HepG2 (cell line): Measurements from ENCODE around the gene MYO18A. TPM values are rescaled to one million over a fixed set of nuclear protein-coding genes. Genes with fewer than 3 reads are reported as not detected.

Source experiments
- FOSL1 ChIP-seq: sonication (generic); formaldehyde crosslinking; IDR thresholded peaks from 2 replicates; pipeline ENCODE4 v1.9.0; 2021; ENCODE audit warnings: missing genetic modification reagents, borderline replicate concordance
- FOXA3 ChIP-seq: IDR thresholded peaks from 2 replicates; pipeline ENCODE4 v1.6.1; 2016; ENCODE audit warnings: missing genetic modification reagents, missing compliant biosample characterization
- FOXJ3 ChIP-seq: sonication (generic); formaldehyde crosslinking; IDR thresholded peaks from 2 replicates; pipeline ENCODE4 v1.4.0; 2020; ENCODE audit warnings: missing genetic modification reagents, mild to moderate bottlenecking, borderline replicate concordance
- HIC2 ChIP-seq: sonication (generic); formaldehyde crosslinking; IDR thresholded peaks from 2 replicates; pipeline ENCODE4 v1.9.0; 2022; ENCODE audit warnings: low read depth, missing genetic modification reagents
- MAFK ChIP-seq, 2 experiments: IDR thresholded peaks in 1 of 2; conservative IDR thresholded peaks in 1 of 2; 2 replicates each; pipeline ENCODE4 v1.6.1; 2011; ENCODE audit warnings: improper control_type of control experiment in 2 of 2, low read length in 2 of 2
- MED1 ChIP-seq: sonication (generic); formaldehyde crosslinking; IDR thresholded peaks from 2 replicates; pipeline ENCODE4 v1.4.0; 2020; ENCODE audit warnings: missing genetic modification reagents
- PAF1 ChIP-seq: IDR thresholded peaks from 2 replicates; pipeline ENCODE4 v1.6.1; 2016; ENCODE audit warnings: missing genetic modification reagents, missing compliant biosample characterization
- PCBP1 ChIP-seq: fragments of 200-400 bp; formaldehyde crosslinking; IDR thresholded peaks from 2 replicates; pipeline ENCODE4 v1.6.1; 2017; ENCODE audit warnings: mild to moderate bottlenecking, low read depth, low read length, borderline replicate concordance
- PHF21A ChIP-seq: sonication (generic); formaldehyde crosslinking; IDR thresholded peaks from 2 replicates; pipeline ENCODE4 v1.5.0; 2020; ENCODE audit warnings: mild to moderate bottlenecking, missing genetic modification reagents
- PHF8 ChIP-seq: sonication (generic); formaldehyde crosslinking; IDR thresholded peaks from 2 replicates; pipeline ENCODE4 v1.5.0; 2020; ENCODE audit warnings: missing genetic modification reagents
- PRPF4 ChIP-seq: fragments of 200-400 bp; formaldehyde crosslinking; IDR thresholded peaks from 2 replicates; pipeline ENCODE4 v1.6.1; 2016; ENCODE audit warnings: low read length, low read depth; ENCODE audit not compliant: poor library complexity, severe bottlenecking
- RARA ChIP-seq: IDR thresholded peaks from 2 replicates; pipeline ENCODE4 v1.6.1; 2016; ENCODE audit warnings: missing genetic modification reagents, missing compliant biosample characterization
- ZHX2 ChIP-seq, 2 experiments: sonication (generic) in 1 of 2; formaldehyde crosslinking in 1 of 2; IDR thresholded peaks; 2 replicates each; pipeline versions ENCODE4 v1.6.1 to v1.9.0; 2014 to 2022; ENCODE audit warnings: antibody characterized with exemption in 1 of 2, borderline replicate concordance in 1 of 2, inconsistent platforms in 1 of 2, low read depth in 1 of 2, missing genetic modification reagents in 1 of 2
- ZNF7 ChIP-seq: IDR thresholded peaks from 2 replicates; pipeline ENCODE4 v1.6.1; 2016; ENCODE audit warnings: missing biosample characterization, missing genetic modification reagents
- polyA plus RNA-seq, 8 experiments: library from polyadenylated mRNA; depleted of rRNA in 3 of 8; stranded (reverse) in 7 of 8; unstranded in 1 of 8; fragments of >200 nt; fragmentation: Illumina TruSeq in 4 of 8; extraction: Trizol in 4 of 8; gene quantifications; 2 replicates each; pipeline versions ENCODE4 v1.2.1 to v1.2.3, GENCODE V29; 2011 to 2016; ENCODE audit warnings: low read depth in 4 of 8, missing spikeins in 1 of 8, mixed read lengths in 1 of 8; ENCODE audit not compliant: insufficient read depth in 1 of 8
- total RNA-seq, 5 experiments: library from RNA; depleted of rRNA; stranded (reverse); fragments of >200 nt; fragmentation: Illumina TruSeq; extraction: Trizol; gene quantifications; 2 replicates each; pipeline ENCODE4 v1.2.3, GENCODE V29; 2016; ENCODE audit warnings: low read depth in 1 of 5
- TF ChIP-seq, protein P1 (sequence below): sonication (generic); formaldehyde crosslinking; IDR thresholded peaks from 2 replicates; pipeline ENCODE4 v1.5.1; 2020; ENCODE audit warnings: mild to moderate bottlenecking, missing genetic modification reagents, borderline replicate concordance

Gene MYO18A
- total and polyA plus RNA-seq, 2 of the 13 experiments (the other 11 are each of a cell fraction or from before 2014, with no cell fraction given) = 16.8 to 24.8 TPM

- peak; percentile 58 for TF ChIP-seq RARA (CRISPR knock-in tag)
- TF ChIP-seq HIC2 = no peak
- TF ChIP-seq, protein P1, sequence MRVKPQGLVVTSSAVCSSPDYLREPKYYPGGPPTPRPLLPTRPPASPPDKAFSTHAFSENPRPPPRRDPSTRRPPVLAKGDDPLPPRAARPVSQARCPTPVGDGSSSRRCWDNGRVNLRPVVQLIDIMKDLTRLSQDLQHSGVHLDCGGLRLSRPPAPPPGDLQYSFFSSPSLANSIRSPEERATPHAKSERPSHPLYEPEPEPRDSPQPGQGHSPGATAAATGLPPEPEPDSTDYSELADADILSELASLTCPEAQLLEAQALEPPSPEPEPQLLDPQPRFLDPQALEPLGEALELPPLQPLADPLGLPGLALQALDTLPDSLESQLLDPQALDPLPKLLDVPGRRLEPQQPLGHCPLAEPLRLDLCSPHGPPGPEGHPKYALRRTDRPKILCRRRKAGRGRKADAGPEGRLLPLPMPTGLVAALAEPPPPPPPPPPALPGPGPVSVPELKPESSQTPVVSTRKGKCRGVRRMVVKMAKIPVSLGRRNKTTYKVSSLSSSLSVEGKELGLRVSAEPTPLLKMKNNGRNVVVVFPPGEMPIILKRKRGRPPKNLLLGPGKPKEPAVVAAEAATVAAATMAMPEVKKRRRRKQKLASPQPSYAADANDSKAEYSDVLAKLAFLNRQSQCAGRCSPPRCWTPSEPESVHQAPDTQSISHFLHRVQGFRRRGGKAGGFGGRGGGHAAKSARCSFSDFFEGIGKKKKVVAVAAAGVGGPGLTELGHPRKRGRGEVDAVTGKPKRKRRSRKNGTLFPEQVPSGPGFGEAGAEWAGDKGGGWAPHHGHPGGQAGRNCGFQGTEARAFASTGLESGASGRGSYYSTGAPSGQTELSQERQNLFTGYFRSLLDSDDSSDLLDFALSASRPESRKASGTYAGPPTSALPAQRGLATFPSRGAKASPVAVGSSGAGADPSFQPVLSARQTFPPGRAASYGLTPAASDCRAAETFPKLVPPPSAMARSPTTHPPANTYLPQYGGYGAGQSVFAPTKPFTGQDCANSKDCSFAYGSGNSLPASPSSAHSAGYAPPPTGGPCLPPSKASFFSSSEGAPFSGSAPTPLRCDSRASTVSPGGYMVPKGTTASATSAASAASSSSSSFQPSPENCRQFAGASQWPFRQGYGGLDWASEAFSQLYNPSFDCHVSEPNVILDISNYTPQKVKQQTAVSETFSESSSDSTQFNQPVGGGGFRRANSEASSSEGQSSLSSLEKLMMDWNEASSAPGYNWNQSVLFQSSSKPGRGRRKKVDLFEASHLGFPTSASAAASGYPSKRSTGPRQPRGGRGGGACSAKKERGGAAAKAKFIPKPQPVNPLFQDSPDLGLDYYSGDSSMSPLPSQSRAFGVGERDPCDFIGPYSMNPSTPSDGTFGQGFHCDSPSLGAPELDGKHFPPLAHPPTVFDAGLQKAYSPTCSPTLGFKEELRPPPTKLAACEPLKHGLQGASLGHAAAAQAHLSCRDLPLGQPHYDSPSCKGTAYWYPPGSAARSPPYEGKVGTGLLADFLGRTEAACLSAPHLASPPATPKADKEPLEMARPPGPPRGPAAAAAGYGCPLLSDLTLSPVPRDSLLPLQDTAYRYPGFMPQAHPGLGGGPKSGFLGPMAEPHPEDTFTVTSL = peak; percentile 32; the same call in 1 of the 2 replicates
- TF ChIP-seq MED1 (CRISPR knock-in tag) = peak; percentile 50
- no peak for TF ChIP-seq FOSL1 (CRISPR knock-in tag)
- TF ChIP-seq ZHX2 (IDR thresholded peaks at IDR 0.05; ENCODE audit: low read depth) = no peak
- no peak for TF ChIP-seq ZHX2 (CRISPR knock-in tag; IDR thresholded peaks at IDR 0.05; ENCODE audit: borderline replicate concordance)
- TF ChIP-seq PCBP1 = no peak
- TF ChIP-seq PAF1 = no peak
- TF ChIP-seq PRPF4 = no peak
- no peak for TF ChIP-seq PHF8 (CRISPR knock-in tag)
- TF ChIP-seq FOXA3 (CRISPR knock-in tag) = peak; percentile 61
- no peak for TF ChIP-seq ZNF7 (CRISPR knock-in tag)
- TF ChIP-seq FOXJ3 (CRISPR knock-in tag) = 0 out of 2 replicates have a peak, but pooled peaks have one; percentile 40
- peak; percentile 43; the same call in 1 of the 2 replicates for TF ChIP-seq PHF21A
- no peak for TF ChIP-seq MAFK (conservative IDR thresholded peaks at IDR 0.05 in 1 of 2, IDR thresholded peaks at IDR 0.05 in 1 of 2; ENCODE audit: low read length in 2 of 2)
Observed at GRCh38 chr17:29076087-29076486, 104.1 kb downstream of the MYO18A start (continued).
